BLaER1 (cell line): ENCODE results near the gene PTGDS.

ENCODE experiments used
- H3K27ac ChIP-seq: shearing (Covaris generic); formaldehyde crosslinking; 2 replicates; pipeline ENCODE4 v1.8.1; 2022
- H3K27me3 ChIP-seq: shearing (Covaris generic); formaldehyde crosslinking; 2 replicates; pipeline ENCODE4 v1.8.1; 2022
- H3K36me3 ChIP-seq: shearing (Covaris generic); formaldehyde crosslinking; 2 replicates; pipeline ENCODE4 v1.8.1; 2022
- H3K4me1 ChIP-seq: shearing (Covaris generic); formaldehyde crosslinking; 2 replicates; pipeline ENCODE4 v1.8.1; 2022
- H3K4me2 ChIP-seq: shearing (Covaris generic); formaldehyde crosslinking; 2 replicates; pipeline ENCODE4 v1.8.1; 2022
- H3K4me3 ChIP-seq: shearing (Covaris generic); formaldehyde crosslinking; 2 replicates; pipeline ENCODE4 v1.8.1; 2022
- H3K9ac ChIP-seq: shearing (Covaris generic); formaldehyde crosslinking; 2 replicates; pipeline ENCODE4 v1.8.1; 2022
- H3K9me3 ChIP-seq: shearing (Covaris generic); formaldehyde crosslinking; 2 replicates; pipeline ENCODE4 v1.8.1; 2022
- H4K20me1 ChIP-seq: shearing (Covaris generic); formaldehyde crosslinking; 2 replicates; pipeline ENCODE4 v1.8.1; 2022
- Cebpa-rat ChIP-seq: shearing (Covaris generic); IDR thresholded peaks from 2 replicates; pipeline ENCODE4 v1.8.1; 2022

Gene PTGDS

GRCh38 chr9:137019891-137020683 lies 42.8 kb downstream of the PTGDS start:
- Histone ChIP-seq H3K9me3 (0 out of 2 replicates have a peak, but pooled peaks cover 4% of the 10 kb centered on the region), H3K27me3 (no peaks in the 10 kb centered on the region), H3K4me3 (no peak overlapping the region), H4K20me1 (peaks cover 23% of the 10 kb centered on the region), H3K4me1 (peaks cover 21% of the 10 kb centered on the region), H3K9ac (no peak overlapping the region), H3K4me2 (peak overlapping the region; percentile 32; the same call in 1 of the 2 replicates), H3K36me3 (peaks cover 70% of the 10 kb centered on the region), H3K27ac (no peak overlapping the region)
- TF ChIP-seq Cebpa-rat, result no peak

GRCh38 chr9:137020771-137021567 lies 43.7 kb downstream of the PTGDS start:
- no peak overlapping the region for H3K27ac ChIP-seq
- H3K4me1 ChIP-seq, result peaks cover 30% of the 10 kb centered on the region
- peaks cover 63% of the 10 kb centered on the region for H3K36me3 ChIP-seq
- H3K4me3 ChIP-seq, result no peak overlapping the region
- 0 out of 2 replicates have a peak, but pooled peaks cover 4% of the 10 kb centered on the region for H3K9me3 ChIP-seq
- H3K4me2 ChIP-seq, result no peak overlapping the region
- H4K20me1 ChIP-seq, result peaks cover 32% of the 10 kb centered on the region
- no peaks in the 10 kb centered on the region for H3K27me3 ChIP-seq
- H3K9ac ChIP-seq, result no peak overlapping the region
- TF ChIP-seq Cebpa-rat, result no peak

GRCh38 chr9:137021568-137021978 lies 44.3 kb downstream of the PTGDS start:
- Histone ChIP-seq H3K9ac (no peak overlapping the region), H3K4me2 (no peak overlapping the region), H3K36me3 (peaks cover 57% of the 10 kb centered on the region), H3K9me3 (0 out of 2 replicates have a peak, but pooled peaks cover 4% of the 10 kb centered on the region), H3K27ac (no peak overlapping the region), H3K27me3 (no peaks in the 10 kb centered on the region), H4K20me1 (peaks cover 38% of the 10 kb centered on the region), H3K4me3 (no peak overlapping the region), H3K4me1 (peaks cover 36% of the 10 kb centered on the region)
- TF ChIP-seq Cebpa-rat, result no peak

GRCh38 chr9:137021979-137022661 lies 44.8 kb downstream of the PTGDS start:
- peaks cover 41% of the 10 kb centered on the region for H3K4me1 ChIP-seq
- no peaks in the 10 kb centered on the region for H3K27me3 ChIP-seq
- H3K4me3 ChIP-seq, result no peak overlapping the region
- TF ChIP-seq Cebpa-rat, result no peak
- peaks cover 51% of the 10 kb centered on the region for H3K36me3 ChIP-seq
- H3K27ac ChIP-seq, result no peak overlapping the region
- H4K20me1 ChIP-seq, result peaks cover 43% of the 10 kb centered on the region
- H3K4me2 ChIP-seq, result no peak overlapping the region
- H3K9ac ChIP-seq, result no peak overlapping the region
- H3K9me3 ChIP-seq, result no peaks in the 10 kb centered on the region

- TF ChIP-seq Cebpa-rat, result no peak
- Histone ChIP-seq H3K9ac (no peak overlapping the region), H3K27ac (no peak overlapping the region), H3K27me3 (no peaks in the 10 kb centered on the region), H4K20me1 (peaks cover 48% of the 10 kb centered on the region), H3K4me2 (no peak overlapping the region), H3K9me3 (no peaks in the 10 kb centered on the region), H3K36me3 (peaks cover 46% of the 10 kb centered on the region), H3K4me1 (peaks cover 47% of the 10 kb centered on the region), H3K4me3 (no peak overlapping the region)
These were observed 45.3 kb downstream of the PTGDS start for GRCh38 chr9:137022662-137023008.

- Histone ChIP-seq H4K20me1 (peaks cover 48% of the 10 kb centered on the region), H3K36me3 (peaks cover 41% of the 10 kb centered on the region), H3K9me3 (no peaks in the 10 kb centered on the region), H3K27ac (no peak overlapping the region; the same call in 1 of the 2 replicates), H3K4me3 (no peak overlapping the region), H3K4me1 (peaks cover 49% of the 10 kb centered on the region), H3K9ac (no peak overlapping the region), H3K4me2 (no peak overlapping the region), H3K27me3 (no peaks in the 10 kb centered on the region)
- no peak for TF ChIP-seq Cebpa-rat
These were observed 45.9 kb downstream of the PTGDS start for GRCh38 chr9:137023157-137023556.

- Histone ChIP-seq H3K4me3 (no peak overlapping the region), H3K4me2 (no peak overlapping the region), H3K27ac (no peak overlapping the region; the same call in 1 of the 2 replicates), H3K27me3 (no peaks in the 10 kb centered on the region), H3K4me1 (peaks cover 52% of the 10 kb centered on the region), H3K36me3 (peaks cover 41% of the 10 kb centered on the region), H4K20me1 (peaks cover 48% of the 10 kb centered on the region), H3K9ac (no peak overlapping the region), H3K9me3 (no peaks in the 10 kb centered on the region)
- TF ChIP-seq Cebpa-rat, result no peak
These were observed 46.3 kb downstream of the PTGDS start for GRCh38 chr9:137023583-137023991.

GRCh38 chr9:137025517-137025966 lies 48.2 kb downstream of the PTGDS start:
- Histone ChIP-seq H3K4me2 (peak overlapping the region; percentile 94), H3K9me3 (no peaks in the 10 kb centered on the region), H3K9ac (no peak overlapping the region), H3K27ac (no peak overlapping the region), H3K36me3 (peaks cover 24% of the 10 kb centered on the region), H3K4me3 (no peak overlapping the region), H3K27me3 (no peaks in the 10 kb centered on the region), H3K4me1 (peaks cover 58% of the 10 kb centered on the region), H4K20me1 (peaks cover 48% of the 10 kb centered on the region)
- TF ChIP-seq Cebpa-rat, result no peak

- H4K20me1 ChIP-seq, result peaks cover 44% of the 10 kb centered on the region
- no peak for TF ChIP-seq Cebpa-rat
- H3K9me3 ChIP-seq, result no peaks in the 10 kb centered on the region
- no peaks in the 10 kb centered on the region for H3K27me3 ChIP-seq
- peaks cover 16% of the 10 kb centered on the region; the same call in 1 of the 2 replicates for H3K36me3 ChIP-seq
- H3K4me2 ChIP-seq, result peak overlapping the region; percentile 94
- H3K4me3 ChIP-seq, result peak overlapping the region; percentile 5; the same call in 1 of the 2 replicates
- H3K27ac ChIP-seq, result no peak overlapping the region; the same call in 1 of the 2 replicates
- peaks cover 66% of the 10 kb centered on the region for H3K4me1 ChIP-seq
- 0 out of 2 replicates have a peak overlapping the region, but pooled peaks have one; percentile 28 for H3K9ac ChIP-seq
These were observed 49.1 kb downstream of the PTGDS start for GRCh38 chr9:137026384-137026783.
